ENCODE data around the gene ERGIC1. TPM values are rescaled to one million over a fixed set of nuclear protein-coding genes. Genes with fewer than 3 reads are reported as not detected.

ERGIC1 gene
- total and polyA plus RNA-seq, 2 of the 13 experiments (the other 11 are each of a cell fraction or from before 2014, with no cell fraction given), result 78.5 to 184 TPM

DNA sequence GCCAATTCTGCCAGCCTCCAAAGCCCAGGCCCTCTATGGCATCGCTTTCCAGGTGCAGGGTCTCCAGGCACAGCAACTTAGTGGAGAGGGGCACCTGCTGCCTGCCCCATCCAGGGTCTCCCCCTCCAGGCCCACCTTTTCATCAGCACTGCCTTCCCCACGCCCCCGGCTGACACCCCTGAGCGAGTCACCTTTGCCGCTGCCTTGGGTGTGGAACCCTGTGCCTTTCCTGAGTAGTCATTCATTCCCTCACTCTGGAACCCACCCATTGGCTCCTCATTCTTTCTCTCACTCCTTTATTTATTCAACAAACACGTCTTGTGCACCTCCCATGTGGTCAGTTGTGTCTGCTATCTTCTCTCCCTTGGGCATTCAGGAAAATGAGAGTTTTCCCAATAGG, 110.7 kb downstream of the ERGIC1 start (continued):
- TF ChIP-seq, protein P1, sequence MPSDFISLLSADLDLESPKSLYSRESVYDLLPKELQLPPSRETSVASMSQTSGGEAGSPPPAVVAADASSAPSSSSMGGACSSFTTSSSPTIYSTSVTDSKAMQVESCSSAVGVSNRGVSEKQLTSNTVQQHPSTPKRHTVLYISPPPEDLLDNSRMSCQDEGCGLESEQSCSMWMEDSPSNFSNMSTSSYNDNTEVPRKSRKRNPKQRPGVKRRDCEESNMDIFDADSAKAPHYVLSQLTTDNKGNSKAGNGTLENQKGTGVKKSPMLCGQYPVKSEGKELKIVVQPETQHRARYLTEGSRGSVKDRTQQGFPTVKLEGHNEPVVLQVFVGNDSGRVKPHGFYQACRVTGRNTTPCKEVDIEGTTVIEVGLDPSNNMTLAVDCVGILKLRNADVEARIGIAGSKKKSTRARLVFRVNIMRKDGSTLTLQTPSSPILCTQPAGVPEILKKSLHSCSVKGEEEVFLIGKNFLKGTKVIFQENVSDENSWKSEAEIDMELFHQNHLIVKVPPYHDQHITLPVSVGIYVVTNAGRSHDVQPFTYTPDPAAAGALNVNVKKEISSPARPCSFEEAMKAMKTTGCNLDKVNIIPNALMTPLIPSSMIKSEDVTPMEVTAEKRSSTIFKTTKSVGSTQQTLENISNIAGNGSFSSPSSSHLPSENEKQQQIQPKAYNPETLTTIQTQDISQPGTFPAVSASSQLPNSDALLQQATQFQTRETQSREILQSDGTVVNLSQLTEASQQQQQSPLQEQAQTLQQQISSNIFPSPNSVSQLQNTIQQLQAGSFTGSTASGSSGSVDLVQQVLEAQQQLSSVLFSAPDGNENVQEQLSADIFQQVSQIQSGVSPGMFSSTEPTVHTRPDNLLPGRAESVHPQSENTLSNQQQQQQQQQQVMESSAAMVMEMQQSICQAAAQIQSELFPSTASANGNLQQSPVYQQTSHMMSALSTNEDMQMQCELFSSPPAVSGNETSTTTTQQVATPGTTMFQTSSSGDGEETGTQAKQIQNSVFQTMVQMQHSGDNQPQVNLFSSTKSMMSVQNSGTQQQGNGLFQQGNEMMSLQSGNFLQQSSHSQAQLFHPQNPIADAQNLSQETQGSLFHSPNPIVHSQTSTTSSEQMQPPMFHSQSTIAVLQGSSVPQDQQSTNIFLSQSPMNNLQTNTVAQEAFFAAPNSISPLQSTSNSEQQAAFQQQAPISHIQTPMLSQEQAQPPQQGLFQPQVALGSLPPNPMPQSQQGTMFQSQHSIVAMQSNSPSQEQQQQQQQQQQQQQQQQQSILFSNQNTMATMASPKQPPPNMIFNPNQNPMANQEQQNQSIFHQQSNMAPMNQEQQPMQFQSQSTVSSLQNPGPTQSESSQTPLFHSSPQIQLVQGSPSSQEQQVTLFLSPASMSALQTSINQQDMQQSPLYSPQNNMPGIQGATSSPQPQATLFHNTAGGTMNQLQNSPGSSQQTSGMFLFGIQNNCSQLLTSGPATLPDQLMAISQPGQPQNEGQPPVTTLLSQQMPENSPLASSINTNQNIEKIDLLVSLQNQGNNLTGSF (CRISPR knock-in tag; IDR thresholded peaks at IDR 0.05), result no peak
- no peak for TF ChIP-seq SMC3 (IDR thresholded peaks at IDR 0.05; ENCODE audit: low read length)
- TF ChIP-seq POGZ (CRISPR knock-in tag; IDR thresholded peaks at IDR 0.05), result no peak
- TF ChIP-seq, protein P2, sequence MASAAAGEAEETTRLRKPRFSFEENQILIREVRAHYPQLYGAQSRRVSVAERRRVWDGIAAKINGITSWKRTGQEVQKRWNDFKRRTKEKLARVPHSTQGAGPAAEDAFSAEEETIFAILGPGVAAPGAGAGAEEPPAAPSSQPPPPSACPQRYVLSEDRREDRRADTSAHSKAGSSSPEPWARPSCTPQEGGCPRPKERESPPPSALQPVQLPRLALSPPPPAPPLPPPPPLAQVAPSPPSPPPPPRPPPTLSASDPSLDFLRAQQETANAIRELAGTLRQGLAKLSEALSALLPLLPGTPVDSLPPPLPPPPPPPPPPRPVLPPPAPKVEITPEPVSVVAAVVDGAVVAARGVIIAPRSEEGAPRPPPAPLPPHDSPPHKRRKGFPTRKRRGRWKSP (CRISPR knock-in tag; IDR thresholded peaks at IDR 0.05), result no peak
- TF ChIP-seq AGO2 (optimal IDR thresholded peaks at IDR 0.05; ENCODE audit: low read depth, low read length), result no peak
- TF ChIP-seq, protein P3, sequence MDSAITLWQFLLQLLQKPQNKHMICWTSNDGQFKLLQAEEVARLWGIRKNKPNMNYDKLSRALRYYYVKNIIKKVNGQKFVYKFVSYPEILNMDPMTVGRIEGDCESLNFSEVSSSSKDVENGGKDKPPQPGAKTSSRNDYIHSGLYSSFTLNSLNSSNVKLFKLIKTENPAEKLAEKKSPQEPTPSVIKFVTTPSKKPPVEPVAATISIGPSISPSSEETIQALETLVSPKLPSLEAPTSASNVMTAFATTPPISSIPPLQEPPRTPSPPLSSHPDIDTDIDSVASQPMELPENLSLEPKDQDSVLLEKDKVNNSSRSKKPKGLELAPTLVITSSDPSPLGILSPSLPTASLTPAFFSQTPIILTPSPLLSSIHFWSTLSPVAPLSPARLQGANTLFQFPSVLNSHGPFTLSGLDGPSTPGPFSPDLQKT (CRISPR knock-in tag; IDR thresholded peaks at IDR 0.05; ENCODE audit: borderline replicate concordance), result no peak
